Measurements from ENCODE around the gene PIP5K1A. TPM values are rescaled to one million over a fixed set of nuclear protein-coding genes. Genes with fewer than 3 reads are reported as not detected.

Gene PIP5K1A
- total and polyA plus RNA-seq, 2 experiments from 2014 or later = 17.3 to 45.7 TPM

DNA sequence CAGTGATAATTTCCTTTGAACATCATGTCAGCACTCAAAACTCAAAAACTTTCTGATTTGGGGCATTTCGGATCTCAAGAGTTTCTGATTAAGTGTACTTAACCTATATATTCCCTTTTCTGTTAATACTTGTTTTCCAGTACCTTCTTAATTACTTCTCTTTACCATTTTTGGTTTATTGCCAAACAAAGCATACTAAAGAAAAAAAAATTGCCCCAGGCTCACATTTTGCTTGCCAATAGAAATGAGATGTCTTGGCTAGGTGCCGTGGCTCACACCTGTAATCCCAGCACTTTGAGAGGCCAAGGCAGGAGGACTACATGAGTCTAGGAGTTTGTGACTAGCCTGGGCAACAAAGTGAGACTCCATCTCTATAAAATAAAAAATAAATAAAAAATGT lies 61.0 kb downstream of the PIP5K1A start:
- H3K27ac ChIP-seq = no peak overlapping the region
- no peak overlapping the region for H3K4me2 ChIP-seq
- no peaks in the 10 kb centered on the region for H3K27me3 ChIP-seq
- H3K4me3 ChIP-seq = no peak overlapping the region
- DNase-seq (ENCODE audit: low spot score) = no peak
- no peak for TF ChIP-seq EZH2phosphoT487 (IDR thresholded peaks at IDR 0.05; ENCODE audit: low read depth, severe bottlenecking, unreplicated experiment)
- TF ChIP-seq EZH2 (IDR thresholded peaks at IDR 0.05; ENCODE audit: borderline replicate concordance) = no peak
- TF ChIP-seq, protein P1, sequence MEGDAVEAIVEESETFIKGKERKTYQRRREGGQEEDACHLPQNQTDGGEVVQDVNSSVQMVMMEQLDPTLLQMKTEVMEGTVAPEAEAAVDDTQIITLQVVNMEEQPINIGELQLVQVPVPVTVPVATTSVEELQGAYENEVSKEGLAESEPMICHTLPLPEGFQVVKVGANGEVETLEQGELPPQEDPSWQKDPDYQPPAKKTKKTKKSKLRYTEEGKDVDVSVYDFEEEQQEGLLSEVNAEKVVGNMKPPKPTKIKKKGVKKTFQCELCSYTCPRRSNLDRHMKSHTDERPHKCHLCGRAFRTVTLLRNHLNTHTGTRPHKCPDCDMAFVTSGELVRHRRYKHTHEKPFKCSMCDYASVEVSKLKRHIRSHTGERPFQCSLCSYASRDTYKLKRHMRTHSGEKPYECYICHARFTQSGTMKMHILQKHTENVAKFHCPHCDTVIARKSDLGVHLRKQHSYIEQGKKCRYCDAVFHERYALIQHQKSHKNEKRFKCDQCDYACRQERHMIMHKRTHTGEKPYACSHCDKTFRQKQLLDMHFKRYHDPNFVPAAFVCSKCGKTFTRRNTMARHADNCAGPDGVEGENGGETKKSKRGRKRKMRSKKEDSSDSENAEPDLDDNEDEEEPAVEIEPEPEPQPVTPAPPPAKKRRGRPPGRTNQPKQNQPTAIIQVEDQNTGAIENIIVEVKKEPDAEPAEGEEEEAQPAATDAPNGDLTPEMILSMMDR (IDR thresholded peaks at IDR 0.05; ENCODE audit: poor library complexity) = no peak
- no peak overlapping the region for H2AFZ ChIP-seq
- H3K9me3 ChIP-seq (ENCODE audit: low read depth) = no peaks in the 10 kb centered on the region
- no peaks in the 10 kb centered on the region for H3K36me3 ChIP-seq (replicated peaks; ENCODE audit: insufficient read depth, low read depth)
- WGBS (ENCODE audit: low lambda C conversion rate, missing lambda C conversion rate) = 97% methylated on average over 2 of the region's 2 CpGs
- H3K79me2 ChIP-seq = peaks cover 68% of the 10 kb centered on the region
- no peaks in the 10 kb centered on the region for H3K4me1 ChIP-seq (ENCODE audit: insufficient read depth)
- no peaks in the 10 kb centered on the region for H3K9me2 ChIP-seq (replicated peaks; ENCODE audit: insufficient read depth)
- H4K20me1 ChIP-seq (ENCODE audit: insufficient read depth, poor library complexity, severe bottlenecking) = no peaks in the 10 kb centered on the region

DNA sequence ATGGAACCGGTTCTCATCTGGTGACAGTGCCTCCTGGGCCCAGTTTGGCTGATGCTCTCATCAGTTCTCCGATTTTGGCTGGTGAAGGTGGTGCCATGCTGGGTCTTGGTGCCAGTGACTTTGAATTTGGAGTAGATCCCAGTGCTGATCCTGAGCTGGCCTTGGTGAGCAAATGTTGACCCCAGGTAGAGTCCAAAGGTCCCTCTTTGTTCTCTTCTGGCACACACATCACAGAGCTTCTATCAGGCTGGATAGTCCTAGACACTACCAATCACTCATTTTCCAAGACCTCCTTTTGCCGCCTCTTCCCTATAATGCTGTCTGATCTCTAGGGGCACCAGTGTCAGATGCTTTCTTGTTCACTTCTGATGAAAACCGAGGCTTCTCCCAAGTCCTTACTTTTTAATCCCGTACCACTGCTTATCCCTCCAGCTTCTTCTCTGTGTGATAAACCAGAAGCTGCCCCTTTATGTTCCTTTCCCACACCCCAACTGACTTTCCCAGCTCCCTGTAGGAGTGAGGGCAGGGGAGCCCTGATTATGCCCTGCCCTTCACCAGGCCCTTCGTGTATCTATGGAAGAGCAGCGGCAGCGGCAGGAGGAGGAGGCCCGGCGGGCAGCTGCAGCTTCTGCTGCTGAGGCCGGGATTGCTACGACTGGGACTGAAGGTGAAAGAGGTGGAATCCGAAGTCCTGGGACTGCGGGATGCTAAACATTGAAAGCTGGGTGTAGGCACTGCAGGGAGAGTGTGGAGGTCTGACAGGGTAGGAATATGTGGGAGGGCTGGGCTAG lies 67.3 kb downstream of the PIP5K1A start:
- Histone ChIP-seq H3K9me2 (replicated peaks; ENCODE audit: insufficient read depth) (no peaks in the 10 kb centered on the region), H4K20me1 (ENCODE audit: insufficient read depth, poor library complexity, severe bottlenecking) (no peaks in the 10 kb centered on the region), H3K27me3 (no peaks in the 10 kb centered on the region), H3K36me3 (replicated peaks; ENCODE audit: insufficient read depth, low read depth) (no peaks in the 10 kb centered on the region), H3K4me3 (no peak overlapping the region), H3K4me2 (no peak overlapping the region), H3K79me2 (peaks cover 10% of the 10 kb centered on the region), H2AFZ (no peak overlapping the region), H3K27ac (no peak overlapping the region), H3K9me3 (ENCODE audit: low read depth) (no peaks in the 10 kb centered on the region), H3K4me1 (ENCODE audit: insufficient read depth) (no peaks in the 10 kb centered on the region)
- WGBS (ENCODE audit: low lambda C conversion rate, missing lambda C conversion rate) = 90% methylated on average over 14 of the region's 14 CpGs
- DNase-seq (ENCODE audit: low spot score) = no peak
- TF ChIP-seq EZH2phosphoT487 (IDR thresholded peaks at IDR 0.05; ENCODE audit: low read depth, severe bottlenecking, unreplicated experiment) (no peak), EZH2 (IDR thresholded peaks at IDR 0.05; ENCODE audit: borderline replicate concordance) (no peak)
- TF ChIP-seq, protein P1 (IDR thresholded peaks at IDR 0.05; ENCODE audit: poor library complexity) = no peak

DNA sequence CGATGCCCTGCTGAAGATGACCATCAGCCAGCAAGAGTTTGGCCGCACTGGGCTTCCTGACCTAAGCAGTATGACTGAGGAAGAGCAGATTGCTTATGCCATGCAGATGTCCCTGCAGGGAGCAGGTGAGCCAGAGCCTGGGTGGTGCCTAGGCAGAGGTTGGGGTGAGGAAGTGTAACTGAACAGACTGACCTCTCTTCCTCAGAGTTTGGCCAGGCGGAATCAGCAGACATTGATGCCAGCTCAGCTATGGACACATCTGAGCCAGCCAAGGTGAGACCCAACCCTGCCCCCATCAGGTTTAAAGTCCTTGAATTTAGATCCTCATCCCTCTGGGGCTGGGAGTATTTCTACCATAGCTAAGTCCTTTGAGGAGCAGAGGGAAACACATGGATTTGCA lies 68.0 kb downstream of the PIP5K1A start:
- 98% methylated on average over 3 of the region's 3 CpGs for WGBS (ENCODE audit: low lambda C conversion rate, missing lambda C conversion rate)
- Histone ChIP-seq H3K27ac (no peak overlapping the region), H3K36me3 (replicated peaks; ENCODE audit: insufficient read depth, low read depth) (no peaks in the 10 kb centered on the region), H3K4me3 (no peak overlapping the region), H3K4me2 (no peak overlapping the region), H3K4me1 (ENCODE audit: insufficient read depth) (no peaks in the 10 kb centered on the region), H3K9me2 (replicated peaks; ENCODE audit: insufficient read depth) (no peaks in the 10 kb centered on the region), H3K9me3 (ENCODE audit: low read depth) (no peaks in the 10 kb centered on the region), H3K27me3 (no peaks in the 10 kb centered on the region), H4K20me1 (ENCODE audit: insufficient read depth, poor library complexity, severe bottlenecking) (no peaks in the 10 kb centered on the region), H2AFZ (no peak overlapping the region), H3K79me2 (peaks cover 9% of the 10 kb centered on the region)
- no peak for TF ChIP-seq EZH2 (IDR thresholded peaks at IDR 0.05; ENCODE audit: borderline replicate concordance)
- TF ChIP-seq EZH2phosphoT487 (IDR thresholded peaks at IDR 0.05; ENCODE audit: low read depth, severe bottlenecking, unreplicated experiment) = no peak
- TF ChIP-seq, protein P1 (IDR thresholded peaks at IDR 0.05; ENCODE audit: poor library complexity) = no peak
- no peak for DNase-seq (ENCODE audit: low spot score)
